Heart left ventricle (tissue), 16 donors: ENCODE data around the gene LRRC36. TPM values are rescaled to one million over a fixed set of nuclear protein-coding genes. Genes with fewer than 3 reads are reported as not detected.

Experiments
- ATAC-seq, 4 donors: fragments of 200-7000 bp; cut with Tn5 transposase; one replicate each; pipeline ENCODE4 v1.9.1; 2020 to 2022; ENCODE audit warnings: moderate library complexity in 4 of 4, mild to moderate bottlenecking in 3 of 4, moderate number of reproducible peaks in 1 of 4
- DNase-seq, 5 donors: peaks; one replicate each; pipeline ENCODE4 v3.0.0-alpha.2; 2020
- H3K27ac ChIP-seq, 12 donors: fragments of 200-600 bp; sonication (generic) in 4 of 12; one replicate each; pipeline versions ENCODE4 v1.5.0 to v1.8.0; 2016 to 2022; ENCODE audit warnings: mild to moderate bottlenecking in 2 of 12
- H3K27me3 ChIP-seq, 9 donors: fragments of 200-600 bp; sonication (generic) in 2 of 9; one replicate each; pipeline versions ENCODE4 v1.5.1 to v1.8.0; 2016 to 2022; ENCODE audit warnings: mild to moderate bottlenecking in 3 of 9
- H3K36me3 ChIP-seq, 9 donors: fragments of 200-600 bp; sonication (generic) in 2 of 9; one replicate each; pipeline versions ENCODE4 v1.5.0 to v1.8.0; 2018 to 2022; ENCODE audit warnings: mild to moderate bottlenecking in 2 of 9
- H3K4me1 ChIP-seq, 12 donors: fragments of 200-600 bp; sonication (generic) in 4 of 12; one replicate each; pipeline versions ENCODE4 v1.5.0 to v1.8.0; 2016 to 2022; ENCODE audit warnings: mild to moderate bottlenecking in 3 of 12
- H3K4me3 ChIP-seq, 12 donors: fragments of 200-600 bp; sonication (generic) in 4 of 12; one replicate each; pipeline versions ENCODE4 v1.5.0 to v1.8.0; 2017 to 2022; ENCODE audit warnings: mild to moderate bottlenecking in 9 of 12, moderate library complexity in 4 of 12
- H3K9me3 ChIP-seq, 12 donors: fragments of 200-600 bp; sonication (generic) in 4 of 12; one replicate each; pipeline versions ENCODE4 v1.5.0 to v1.8.0; 2016 to 2022; ENCODE audit warnings: mild to moderate bottlenecking in 1 of 12
- CTCF ChIP-seq, 12 donors: fragments of 200-600 bp; sonication (generic) in 4 of 12; IDR thresholded peaks; one replicate each; pipeline versions ENCODE4 v1.5.0 to v1.8.0; 2018 to 2022; ENCODE audit warnings: antibody characterized with exemption in 12 of 12, mild to moderate bottlenecking in 5 of 12
- POLR2A ChIP-seq, 2 donors: fragments of 450-650 bp; IDR thresholded peaks; one replicate each; pipeline ENCODE4 v1.6.1; 2017; ENCODE audit warnings: antibody characterized with exemption in 2 of 2, mild to moderate bottlenecking in 2 of 2, moderate library complexity in 2 of 2
- WGBS, 4 donors: extraction: QIAGEN DNeasy Blood & Tissue Kit in 2 of 4; methylation state at CpG; one replicate each; pipeline versions ENCODE4 v1.1.5 to v1.1.7; 2013 to 2018; 5-methylcytosine and 5-hydroxymethylcytosine counted together
- intact Hi-C, 10 donors: fragments of 100-400 bp; cut with DNase I; formaldehyde crosslinking; loops; one replicate each; pipeline versions ENCODE4 v1.11.1 to v1.14.2; 2022
- polyA plus RNA-seq, 2 donors: library from polyadenylated mRNA; stranded (reverse); fragments of 200-250 nt; gene quantifications; one replicate each; pipeline ENCODE4 v1.2.3, GENCODE V29; 2013
- total RNA-seq, 9 donors: library from RNA; depleted of rRNA in 2 of 9; stranded (reverse); fragments of >200 nt in 2 of 9; fragmentation: NEBNext Ultra II Directional in 3 of 9; extraction: Animal tissue kit (Norgen Biotek cat#: 25700) in 3 of 9; gene quantifications; one replicate each; pipeline versions ENCODE4 v1.1.0 to v1.2.4, GENCODE V29; 2016 to 2023
- donor health status: ischemic (EF 13 %, LVEDD 7.1; RV severe dilation, severe dysfunction).
- donor health status: healthy with polysubstance abuse.
- donor health status: DM: no; HTN: yes; CAD: no.
- donor health status: DM: no; HTN: no; CAD: no.
- donor health status: ischemic (EF 25% LVEDD 6.9; RV normal size, moderate dysfunction).
- donor health status: ischemic (EF 25% LVEDD 5.7; RV mildly dilated, moderate dysfunction).
- donor health status: healthy.
- donor health status: DM: yes; HTN: yes; CAD: no.
- donor health status: ischemic (EF 35%, LVEDD 5.7; RV mildly dilated, moderate dysfunction).
- donor health status: nonischemic (EF 11% LVEDD 7.7; RV severe dilation, severe dysfunction).
- donor health status: DM: yes; HTN: yes; CAD: no.
- donor health status: PGD.
- donor health status: ischemic (EF 29% LVEDD 5.4; RV normal size, mild dysfunction).
- donor health status: nonischemic (EF 23%, LVEDD 6.1; RV moderate dilation, normal function).

The LRRC36 gene
- total and polyA plus RNA-seq, 11 donors = 0.15 to 0.42 (median 0.27) TPM; not detected in 8

- Histone ChIP-seq H3K9me3 (no peaks in the 10 kb centered on the region), H3K27ac (no peak overlapping the region)
Measured at GRCh38 chr16:67310561-67310960, 16.1 kb upstream of the LRRC36 start.

GRCh38 chr16:67311607-67312488 lies 14.8 kb upstream of the LRRC36 start:
- Histone ChIP-seq H3K9me3 (no peaks in the 10 kb centered on the region), H3K4me3 (no peak overlapping the region), H3K36me3 (no peaks in the 10 kb centered on the region), H3K27ac (peak overlapping the region in 2 of 12 donors; percentile 24 to 46), H3K27me3 (peaks cover 0 to 2% (median 0%) of the 10 kb centered on the region in 9 donors), H3K4me1 (peaks cover 0 to 9% (median 0%) of the 10 kb centered on the region in 12 donors)
- DNase-seq = peak in 2 of 5 donors; percentile 37 to 50
- WGBS, 4 donors = 63 to 73% (median 67%) methylated on average over 5 of the region's 5 CpGs
- intact Hi-C loops = no loop called here
- peak; percentile 68 to 94 (median 86) for ATAC-seq
- no peak for TF ChIP-seq CTCF (IDR thresholded peaks at IDR 0.05)
- no peak for TF ChIP-seq POLR2A (IDR thresholded peaks at IDR 0.05)

More at GRCh38 chr16:67310561-67310960, 16.1 kb upstream of the LRRC36 start:
- Histone ChIP-seq H3K36me3 (no peaks in the 10 kb centered on the region), H3K4me1 (peaks cover 0 to 9% (median 0%) of the 10 kb centered on the region in 12 donors), H3K27me3 (no peaks in the 10 kb centered on the region), H3K4me3 (no peak overlapping the region)
- TF ChIP-seq CTCF (IDR thresholded peaks at IDR 0.05) (no peak), POLR2A (IDR thresholded peaks at IDR 0.05) (no peak)
- intact Hi-C loops = no loop called here
- DNase-seq (no peak), ATAC-seq (no peak)
- 90 to 96% (median 92%) methylated on average over 3 of the region's 3 CpGs for WGBS, 4 donors

- H3K4me1 ChIP-seq = peaks cover 0 to 9% (median 0%) of the 10 kb centered on the region in 12 donors
- H3K4me3 ChIP-seq = no peak overlapping the region
- H3K9me3 ChIP-seq = no peaks in the 10 kb centered on the region
- H3K27me3 ChIP-seq = peaks cover 0 to 6% (median 0%) of the 10 kb centered on the region in 9 donors
- TF ChIP-seq POLR2A (IDR thresholded peaks at IDR 0.05) (no peak), CTCF (IDR thresholded peaks at IDR 0.05) (no peak)
- no peak overlapping the region for H3K27ac ChIP-seq
- no peak for DNase-seq
- intact Hi-C loops = no loop called here
- no peaks in the 10 kb centered on the region for H3K36me3 ChIP-seq
- ATAC-seq = no peak
Measured at GRCh38 chr16:67312719-67313118, 13.9 kb upstream of the LRRC36 start.

- intact Hi-C loops = no loop called here
- Histone ChIP-seq H3K27ac (no peak overlapping the region), H3K27me3 (peaks cover 0 to 52% (median 5%) of the 10 kb centered on the region in 9 donors), H3K4me3 (no peak overlapping the region), H3K36me3 (no peaks in the 10 kb centered on the region), H3K4me1 (no peaks in the 10 kb centered on the region), H3K9me3 (no peaks in the 10 kb centered on the region)
- DNase-seq (no peak), ATAC-seq (no peak)
- no peak for TF ChIP-seq CTCF (IDR thresholded peaks at IDR 0.05)
- TF ChIP-seq POLR2A (IDR thresholded peaks at IDR 0.05) = no peak
Measured at GRCh38 chr16:67317853-67318252, 8.8 kb upstream of the LRRC36 start.
